Measurements from ENCODE around the gene FICD.

FICD gene

DNA sequence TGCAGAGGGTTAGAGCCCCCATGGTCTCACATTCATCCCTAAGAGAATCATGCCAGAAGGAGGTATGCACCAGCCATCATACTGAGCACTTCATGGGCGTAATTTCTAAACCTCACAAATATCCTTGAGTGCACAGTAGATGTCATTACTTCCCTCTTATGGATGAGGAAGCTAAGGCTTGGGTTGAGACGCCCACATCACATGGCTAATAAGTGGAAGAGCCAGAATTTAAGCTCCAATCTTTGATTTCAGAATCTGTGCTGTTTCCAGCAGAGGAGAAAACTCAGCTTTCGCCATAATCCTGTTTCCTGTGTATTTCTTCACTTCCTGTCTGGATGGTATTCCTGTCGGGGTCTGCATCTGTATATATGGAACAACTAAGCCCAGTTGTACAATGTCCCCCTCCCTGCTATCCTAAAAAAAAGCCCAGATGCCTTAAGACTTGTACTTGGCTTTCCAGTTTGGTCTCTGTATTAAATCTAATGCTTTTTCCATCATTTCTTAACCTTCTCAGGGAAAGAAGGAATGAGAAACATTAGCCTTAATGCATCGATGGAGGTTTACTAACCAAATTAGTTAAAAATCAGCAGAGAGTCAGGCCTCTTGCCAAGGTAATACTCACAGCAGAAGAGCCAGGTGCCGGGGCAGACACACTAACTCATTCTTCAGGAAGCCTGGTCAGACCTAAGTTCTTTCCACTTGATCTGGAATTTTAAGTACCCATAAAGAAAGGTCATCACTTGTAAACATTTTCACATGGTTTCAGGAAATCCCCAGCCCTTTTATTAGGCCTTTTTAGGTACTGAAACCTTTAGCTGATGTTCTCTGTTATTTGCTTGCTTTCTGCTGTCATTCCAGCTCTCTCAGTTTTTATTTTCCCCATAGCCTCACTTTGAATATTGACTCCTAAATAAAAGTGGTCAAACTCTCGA is 52.6 kb downstream of the FICD start:
- DNase-seq (ENCODE audit: low read depth), result peak; percentile 55

GRCh38 chr12:108568338-108569154 is 53.5 kb downstream of the FICD start:
- DNase-seq (ENCODE audit: low read depth), result no peak

Measured in iris pigment epithelial cell (primary cell).